GM21367 (cell line): ENCODE data around the gene C1QL4.
"Not testable (repeated sequence)": the region's sequence is repeated elsewhere in the genome, so short reads cannot be mapped to it uniquely, and the experiment has no call there.

Experiments
- ATAC-seq: cut with Tn5 transposase; IDR thresholded peaks from one replicate; pipeline ENCODE4 v1.9.1; 2021; ENCODE audit not compliant: unreplicated experiment

C1QL4 gene

GRCh38 chr12:49336645-49337584 is at the start of gene C1QL4:
TSS of gene C1QL4 (minus strand) at chr12:49337188. CDS start at chr12:49336477, 711 bp downstream.
- no peak for ATAC-seq

GRCh38 chr12:49380184-49380583 is 43.2 kb upstream of the C1QL4 start:
- not testable (repeated sequence) for ATAC-seq

GRCh38 chr12:49377386-49377785 is 40.4 kb upstream of the C1QL4 start:
- no peak for ATAC-seq

DNA sequence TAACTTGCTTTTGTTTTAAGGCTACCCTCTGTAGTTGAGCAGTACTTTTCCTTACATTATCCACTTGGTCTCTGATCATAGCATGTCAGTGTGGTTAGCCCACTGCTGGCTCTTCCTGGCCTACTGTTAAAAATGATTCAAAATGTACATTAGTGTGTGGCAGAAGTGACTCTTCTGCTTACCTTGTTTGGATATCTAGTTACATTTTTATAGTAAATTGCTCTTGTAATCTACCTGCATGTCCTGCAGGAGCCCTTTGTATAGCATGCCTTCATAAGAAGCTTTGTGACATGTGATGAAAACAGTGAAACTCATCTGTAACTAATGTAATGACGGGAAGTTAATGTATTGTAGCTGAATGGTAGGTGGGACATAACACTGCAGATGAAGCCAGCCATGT is 38.4 kb upstream of the C1QL4 start:
- no peak for ATAC-seq

DNA sequence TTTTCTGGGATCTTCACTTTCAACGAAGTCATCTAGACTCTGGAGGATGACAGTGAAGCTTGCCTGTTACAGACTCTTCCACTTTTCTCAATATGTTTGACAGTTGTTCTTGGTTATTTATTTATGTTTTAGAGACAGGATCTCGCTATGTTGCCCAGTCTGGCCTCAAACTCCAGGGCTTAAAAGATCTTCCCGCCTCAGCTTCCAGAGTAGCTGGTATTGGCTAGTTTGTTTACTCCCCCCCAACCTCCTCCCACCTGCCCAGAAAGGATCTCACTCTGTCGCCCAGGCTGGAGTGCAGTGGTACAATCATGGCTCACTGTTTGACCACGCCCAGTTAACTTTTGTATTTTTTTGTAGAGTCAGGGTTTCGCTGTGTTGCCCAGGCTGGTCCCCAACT is 33.6 kb upstream of the C1QL4 start:
- no peak for ATAC-seq

DNA sequence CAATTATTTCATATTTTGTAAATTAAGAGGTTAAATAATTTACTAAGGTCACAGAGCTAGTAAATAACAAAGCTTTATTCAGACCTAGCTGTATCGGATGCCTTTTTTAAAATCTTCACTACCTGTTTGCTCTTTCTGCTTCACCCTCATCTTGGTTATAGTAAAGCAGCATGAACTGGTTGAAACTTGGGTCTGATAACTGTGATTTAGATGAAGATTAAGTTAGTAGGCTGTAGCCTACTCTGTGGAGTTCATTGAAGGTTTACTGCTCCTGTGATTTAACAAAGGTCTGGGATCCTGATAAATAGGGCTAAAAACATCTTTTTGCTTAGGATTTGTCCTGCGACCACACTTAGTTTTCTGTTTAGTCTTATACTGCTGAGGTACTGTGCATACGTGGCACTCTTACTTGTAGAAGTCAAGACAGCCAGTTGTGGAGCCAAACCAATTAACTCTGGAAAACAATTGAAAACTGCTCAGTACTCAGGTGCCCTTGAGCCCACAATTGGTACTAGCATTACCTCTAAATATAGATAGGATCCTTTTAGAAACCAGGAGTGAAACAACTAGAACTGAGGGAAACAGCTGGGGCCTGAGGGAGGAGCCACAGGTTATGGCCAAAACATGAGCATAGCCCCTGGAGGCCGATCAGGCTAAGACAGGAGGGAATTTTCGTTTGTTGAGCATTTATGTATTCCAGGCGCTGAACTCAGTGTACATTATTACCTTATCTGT is 32.6 kb upstream of the C1QL4 start:
- ATAC-seq = peak; percentile 42

GRCh38 chr12:49368240-49368600 is 31.2 kb upstream of the C1QL4 start:
- ATAC-seq = no peak

- no peak for ATAC-seq
Observed at GRCh38 chr12:49367381-49368239, 30.6 kb upstream of the C1QL4 start, which contains the start of gene SPATS2. TSS of gene SPATS2 (plus strand) at chr12:49367462. CDS start at chr12:49461013, 93,551 bp downstream.

DNA sequence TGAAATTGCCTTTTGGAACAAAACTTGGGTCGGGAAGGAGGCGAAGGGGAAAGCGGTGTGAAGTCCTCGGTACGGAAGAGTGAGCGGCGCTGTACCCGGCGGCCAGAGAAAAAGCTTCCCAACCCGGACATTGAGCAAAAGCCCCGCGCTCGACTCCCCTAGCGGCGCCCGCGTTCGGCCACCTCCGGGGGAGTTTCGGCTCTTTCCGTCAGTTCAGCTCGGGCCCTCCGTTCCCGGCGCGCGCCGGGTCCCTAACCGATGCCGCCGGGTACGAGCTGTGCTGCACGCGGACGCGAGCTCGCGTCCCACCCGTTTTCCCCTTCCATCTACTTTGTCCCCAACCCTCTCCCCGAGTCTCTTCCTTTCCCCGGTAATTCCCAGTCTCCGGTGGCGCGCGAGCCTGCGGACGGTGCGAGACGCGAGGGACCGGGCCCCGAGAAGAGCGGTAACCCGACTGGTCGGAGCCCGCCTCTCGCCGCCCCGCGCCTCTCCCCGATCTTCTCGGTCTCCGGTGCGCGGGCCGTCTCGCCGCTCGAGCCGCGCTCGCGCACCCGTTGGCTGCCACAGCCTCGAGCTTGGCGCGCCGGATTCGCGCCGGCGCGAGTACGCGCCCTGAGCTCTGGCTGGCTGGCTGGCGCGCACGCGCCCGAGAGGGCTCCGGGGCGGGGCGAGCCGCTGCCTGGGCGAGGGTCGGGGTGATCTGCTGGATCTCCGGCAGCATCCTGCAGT is 29.8 kb upstream of the C1QL4 start:
- peak; percentile 63 for ATAC-seq

- no peak for ATAC-seq
Observed at GRCh38 chr12:49366096-49366651, 29.2 kb upstream of the C1QL4 start.

DNA sequence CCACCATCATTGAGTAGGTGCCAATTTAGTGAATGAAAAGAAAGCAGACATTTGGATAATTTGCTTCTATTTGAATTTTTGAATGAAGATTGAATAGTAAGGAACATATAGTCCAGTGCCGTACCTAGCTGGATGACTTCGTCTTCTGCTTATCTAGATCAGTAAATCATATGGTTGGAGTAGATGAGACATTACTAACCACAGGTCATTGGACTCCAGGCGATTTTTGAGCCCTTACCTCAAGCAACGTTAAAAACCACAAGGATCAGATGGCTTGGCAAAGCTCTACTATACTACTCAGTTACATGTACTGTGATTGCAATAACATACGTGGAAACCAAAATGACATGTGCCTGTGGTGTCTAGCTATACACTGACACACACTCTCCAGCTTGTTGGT is 28.6 kb upstream of the C1QL4 start:
- no peak for ATAC-seq

GRCh38 chr12:49364989-49365388 is 28.0 kb upstream of the C1QL4 start:
- no peak for ATAC-seq

DNA sequence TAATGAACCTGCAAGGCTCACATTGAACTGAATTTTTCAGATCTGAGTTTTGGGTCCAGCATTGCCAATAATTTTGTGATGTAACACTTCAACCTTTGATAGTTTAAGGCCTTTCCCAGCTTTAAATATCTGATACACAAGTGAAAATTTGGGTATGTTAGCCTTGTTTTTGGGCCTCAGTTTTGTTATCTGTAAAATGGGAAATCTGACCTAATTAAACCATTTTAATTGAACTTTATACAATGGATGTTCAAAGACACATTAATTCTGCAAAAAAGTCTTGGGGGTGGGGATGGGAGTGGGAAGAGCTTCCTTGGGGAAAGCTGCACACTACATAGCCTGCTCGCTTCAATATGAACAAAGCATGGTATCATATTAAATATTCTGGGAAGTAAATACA is 25.1 kb upstream of the C1QL4 start:
- no peak for ATAC-seq

- ATAC-seq = no peak
Observed at GRCh38 chr12:49359671-49360070, 22.7 kb upstream of the C1QL4 start.

- ATAC-seq = no peak
Observed at GRCh38 chr12:49358483-49359141, 21.6 kb upstream of the C1QL4 start.

DNA sequence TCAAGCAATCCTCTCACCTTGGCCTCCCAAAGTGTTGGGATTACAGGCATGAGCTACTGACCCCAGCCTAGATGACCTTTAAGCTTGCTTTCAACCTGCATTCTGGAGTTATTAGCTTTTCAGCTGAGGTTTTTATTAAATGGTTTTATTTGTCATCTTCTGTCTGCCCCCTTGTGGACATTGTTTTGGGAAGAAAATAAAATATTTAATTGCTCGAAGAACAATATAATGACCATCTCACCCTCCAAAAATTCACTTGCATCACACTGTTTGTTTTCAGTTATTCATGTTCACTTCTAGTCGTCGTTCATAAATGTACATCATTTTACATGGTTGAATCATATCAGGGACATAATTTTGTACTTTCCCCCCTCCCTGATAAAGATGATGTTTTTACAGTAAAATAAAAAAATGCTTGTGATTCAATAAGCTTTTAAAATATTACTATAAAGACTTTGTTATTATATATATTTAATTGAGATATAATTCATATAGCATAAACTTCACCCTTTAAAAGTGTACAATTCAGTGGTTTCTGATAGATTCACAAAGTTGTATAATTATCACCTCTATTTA is 20.2 kb upstream of the C1QL4 start:
- ATAC-seq = no peak

DNA sequence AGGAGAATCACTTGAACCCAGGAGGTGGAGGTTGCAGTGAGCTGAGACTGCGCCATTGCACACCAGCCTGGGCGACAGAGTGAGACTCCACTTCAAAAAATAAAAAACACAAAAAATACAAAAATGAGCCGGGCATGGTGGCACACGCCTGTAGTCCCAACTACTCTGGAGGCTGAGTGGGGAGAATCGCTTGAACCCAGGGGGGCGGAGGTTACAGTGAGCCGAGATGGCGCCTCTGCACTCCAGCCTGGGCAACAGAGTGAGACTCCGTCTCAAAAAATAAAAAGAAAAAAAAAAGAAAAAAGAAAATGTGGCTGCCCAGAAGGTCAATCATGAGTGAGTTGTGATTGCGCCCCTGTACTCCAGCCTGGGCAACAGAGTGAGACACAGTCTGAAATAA is 18.9 kb upstream of the C1QL4 start:
- no peak for ATAC-seq

GRCh38 chr12:49352351-49352750 is 15.4 kb upstream of the C1QL4 start:
- ATAC-seq = no peak

- no peak for ATAC-seq
Observed at GRCh38 chr12:49349266-49349665, 12.3 kb upstream of the C1QL4 start.
